ENCODE results near the gene CELF1.
A peak's percentile ranks its signal among the peaks of the same experiment; 100 is the strongest.

The CELF1 gene

DNA sequence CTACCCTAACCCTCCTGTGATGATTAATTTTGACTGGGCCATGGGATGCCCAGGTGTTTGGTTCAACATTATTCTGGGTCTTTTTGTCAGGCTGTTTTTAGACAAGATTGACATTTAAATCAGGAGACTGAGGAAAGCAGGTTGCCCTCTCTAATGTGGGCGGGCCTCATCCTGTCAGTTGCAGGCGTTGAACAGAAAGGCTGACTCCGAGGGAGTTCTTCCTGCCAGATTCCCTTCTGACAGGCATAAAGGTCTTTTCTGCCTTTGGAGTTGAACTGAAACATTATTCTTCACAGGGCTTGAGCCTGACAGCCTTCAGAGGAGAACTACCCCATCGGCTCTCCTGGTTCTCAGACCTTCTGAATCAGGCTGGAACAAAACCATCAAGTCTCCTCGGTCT, 122.4 kb downstream of the CELF1 start:
- TF ChIP-seq, protein P1, sequence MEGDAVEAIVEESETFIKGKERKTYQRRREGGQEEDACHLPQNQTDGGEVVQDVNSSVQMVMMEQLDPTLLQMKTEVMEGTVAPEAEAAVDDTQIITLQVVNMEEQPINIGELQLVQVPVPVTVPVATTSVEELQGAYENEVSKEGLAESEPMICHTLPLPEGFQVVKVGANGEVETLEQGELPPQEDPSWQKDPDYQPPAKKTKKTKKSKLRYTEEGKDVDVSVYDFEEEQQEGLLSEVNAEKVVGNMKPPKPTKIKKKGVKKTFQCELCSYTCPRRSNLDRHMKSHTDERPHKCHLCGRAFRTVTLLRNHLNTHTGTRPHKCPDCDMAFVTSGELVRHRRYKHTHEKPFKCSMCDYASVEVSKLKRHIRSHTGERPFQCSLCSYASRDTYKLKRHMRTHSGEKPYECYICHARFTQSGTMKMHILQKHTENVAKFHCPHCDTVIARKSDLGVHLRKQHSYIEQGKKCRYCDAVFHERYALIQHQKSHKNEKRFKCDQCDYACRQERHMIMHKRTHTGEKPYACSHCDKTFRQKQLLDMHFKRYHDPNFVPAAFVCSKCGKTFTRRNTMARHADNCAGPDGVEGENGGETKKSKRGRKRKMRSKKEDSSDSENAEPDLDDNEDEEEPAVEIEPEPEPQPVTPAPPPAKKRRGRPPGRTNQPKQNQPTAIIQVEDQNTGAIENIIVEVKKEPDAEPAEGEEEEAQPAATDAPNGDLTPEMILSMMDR (IDR thresholded peaks at IDR 0.05; ENCODE audit: control insufficient read depth, insufficient read depth, low read depth, low read length, missing control alignments): no peak
- no peak for DNase-seq (ENCODE audit: low read depth)
- no peak overlapping the region for H3K4me3 ChIP-seq (ENCODE audit: control insufficient read depth, low read depth, low read length)

DNA sequence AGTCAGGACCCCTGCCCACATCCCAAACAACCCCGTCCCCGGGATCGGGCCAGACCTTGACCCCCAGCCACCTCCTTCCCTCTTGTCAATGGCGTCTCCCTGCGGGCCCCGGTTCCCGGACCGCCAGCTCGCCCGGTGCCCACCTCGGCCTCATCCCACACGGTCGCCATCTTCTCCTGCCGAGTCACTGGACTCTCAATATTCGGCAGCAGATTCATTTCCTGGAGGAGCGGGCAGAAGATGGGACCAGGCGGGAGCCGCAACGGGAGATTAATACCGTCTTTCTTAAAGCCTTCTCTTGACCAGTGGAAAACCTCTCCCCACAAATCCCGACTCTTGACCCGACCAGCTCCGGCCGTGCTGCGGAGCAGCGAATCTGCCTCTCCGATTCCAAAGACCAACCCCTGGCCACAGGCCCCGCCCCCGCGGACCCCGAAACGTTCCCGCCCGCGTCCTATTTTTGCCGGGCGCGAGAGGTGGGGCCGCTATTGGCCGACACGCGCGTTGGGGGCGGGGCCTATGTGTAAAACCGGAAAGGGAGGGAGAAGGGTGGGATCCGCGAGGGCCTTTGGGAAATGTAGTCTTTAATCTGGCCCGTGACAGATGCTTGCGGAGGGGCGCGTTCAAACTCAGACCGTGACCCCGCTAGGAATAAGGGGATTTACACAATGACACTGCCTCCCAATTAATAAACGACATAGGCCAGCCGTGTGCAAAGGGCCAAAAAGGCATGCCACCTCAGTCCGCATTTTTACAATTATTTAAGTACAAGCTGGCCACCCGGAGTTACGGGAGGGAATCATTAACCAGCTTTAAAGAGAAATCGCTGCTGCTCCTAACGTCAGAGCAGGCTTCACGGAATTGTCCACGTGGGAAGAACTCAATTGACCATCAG, 126.6 kb downstream of the CELF1 start, which contains the start of gene PSMC3:
Gene PSMC3 (minus strand): TSS at position 378 of the 895 bp plus-strand sequence. CDS start 160 bp downstream, at position 218.
- H3K4me3 ChIP-seq (ENCODE audit: control insufficient read depth, low read depth, low read length): peak within 1 kb of the TSS; percentile 98
- TF ChIP-seq, protein P1 (IDR thresholded peaks at IDR 0.05; ENCODE audit: control insufficient read depth, insufficient read depth, low read depth, low read length, missing control alignments): no peak
- peak; percentile 64 for DNase-seq (ENCODE audit: low read depth)

DNA sequence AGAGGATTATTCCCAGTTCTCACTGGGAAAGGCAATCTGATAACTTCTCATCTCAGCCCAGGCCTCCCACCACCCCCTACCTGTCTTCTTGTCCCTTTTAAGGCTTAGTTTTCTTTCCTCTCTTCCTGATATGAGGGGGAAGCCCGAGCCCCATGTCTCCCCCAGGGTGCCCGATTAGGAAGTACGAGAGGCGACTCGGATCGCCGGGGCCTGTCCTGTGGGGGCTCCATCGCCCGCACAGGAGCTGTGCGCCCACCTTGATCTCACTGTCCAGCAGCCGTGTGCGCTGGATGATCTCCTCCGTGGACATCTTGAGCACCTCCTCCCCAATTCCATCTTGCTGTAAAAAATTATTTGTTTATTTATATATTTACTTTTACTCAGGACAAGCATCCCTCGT, 127.3 kb downstream of the CELF1 start:
- H3K4me3 ChIP-seq (ENCODE audit: control insufficient read depth, low read depth, low read length): peak overlapping the region; percentile 98
- TF ChIP-seq, protein P1 (IDR thresholded peaks at IDR 0.05; ENCODE audit: control insufficient read depth, insufficient read depth, low read depth, low read length, missing control alignments): no peak
- DNase-seq (ENCODE audit: low read depth): no peak

DNA sequence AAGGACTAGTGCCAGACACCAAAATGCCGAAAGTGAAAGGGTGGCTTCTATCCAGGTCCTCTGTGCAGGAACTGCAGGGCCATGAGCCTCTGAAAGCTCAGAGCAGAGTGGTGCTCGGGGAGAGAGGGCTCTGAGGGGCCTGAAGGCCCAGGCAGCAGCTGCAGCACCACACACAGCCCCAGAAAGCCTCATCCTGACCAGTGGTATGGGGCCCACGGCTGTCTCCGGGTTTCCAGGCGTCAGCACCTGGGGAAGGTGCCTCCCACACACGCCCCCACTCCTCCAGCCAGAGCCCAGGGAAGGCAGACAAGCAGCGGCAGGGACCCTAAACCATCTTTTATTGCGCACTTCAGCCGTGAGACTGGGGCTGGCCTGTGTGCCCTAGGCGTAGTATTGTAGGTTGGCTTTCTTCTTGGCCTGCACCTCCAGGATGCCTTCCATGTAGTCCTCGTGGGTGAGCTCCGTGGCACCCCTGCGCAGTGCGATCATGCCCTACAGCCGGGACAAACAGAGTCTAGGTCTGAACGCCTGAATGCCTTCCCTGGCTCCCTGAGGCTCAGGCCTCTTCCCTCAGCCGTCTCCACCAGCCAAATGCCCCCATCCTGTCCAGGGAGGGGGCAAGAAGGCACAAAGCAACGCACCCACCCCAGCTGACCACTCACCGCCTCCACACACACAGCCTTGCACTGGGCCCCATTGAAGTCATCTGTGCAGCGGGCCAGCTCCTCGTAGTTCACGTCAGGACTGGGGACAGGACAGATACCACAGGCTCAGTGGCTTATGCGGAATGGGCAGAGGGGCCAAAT, 134.3 kb downstream of the CELF1 start:
- TF ChIP-seq, protein P1 (IDR thresholded peaks at IDR 0.05; ENCODE audit: control insufficient read depth, insufficient read depth, low read depth, low read length, missing control alignments): no peak
- H3K4me3 ChIP-seq (ENCODE audit: control insufficient read depth, low read depth, low read length): no peak overlapping the region
- no peak for DNase-seq (ENCODE audit: low read depth)

DNA sequence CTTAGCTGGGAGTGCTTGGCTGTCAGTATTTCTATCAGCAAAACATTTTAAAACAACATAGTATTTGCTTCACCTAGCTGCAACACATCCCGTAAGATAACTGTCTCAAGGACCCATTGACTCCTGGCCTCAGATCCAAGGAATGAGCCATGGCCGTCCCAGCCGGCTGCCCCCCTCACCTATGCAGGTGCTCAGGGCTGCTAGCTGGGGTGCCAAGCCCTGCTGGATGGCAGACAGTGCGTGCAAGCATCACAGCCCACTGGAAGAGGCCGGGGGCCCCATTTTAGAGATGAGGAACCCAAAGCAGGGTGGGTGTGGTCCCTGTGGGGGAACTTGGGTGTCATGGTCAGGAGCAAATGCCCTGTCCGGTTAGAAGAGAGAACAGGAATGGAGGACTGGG, 135.2 kb downstream of the CELF1 start:
- no peak for DNase-seq (ENCODE audit: low read depth)

DNA sequence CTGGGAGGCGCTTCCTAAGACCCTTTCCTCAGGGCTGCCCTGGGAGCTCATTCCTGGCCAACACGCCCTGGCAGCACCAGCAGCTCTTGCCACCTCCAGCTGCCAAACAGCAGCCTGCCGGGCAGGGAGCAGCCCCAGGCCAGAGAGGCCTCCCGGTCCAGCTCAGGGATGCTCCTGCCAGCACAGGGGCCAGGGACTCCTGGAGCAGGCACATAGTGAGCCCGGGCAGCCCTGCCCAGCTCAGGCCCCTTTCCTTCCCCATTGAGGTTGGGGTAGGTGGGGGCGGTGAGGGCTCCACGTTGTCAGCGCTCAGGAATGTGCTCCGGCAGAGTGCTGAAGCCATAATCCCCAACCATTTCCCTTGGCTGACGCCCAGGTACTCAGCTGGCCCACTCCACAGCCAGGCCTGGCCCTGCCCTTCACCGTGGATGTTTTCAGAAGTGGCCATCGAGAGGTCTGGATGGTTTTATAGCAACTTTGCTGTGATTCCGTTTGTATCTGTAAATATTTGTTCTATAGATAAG, 136.9 kb downstream of the CELF1 start:
- H3K4me3 ChIP-seq (ENCODE audit: control insufficient read depth, low read depth, low read length): no peak overlapping the region
- DNase-seq (ENCODE audit: low read depth): peak; percentile 81
- TF ChIP-seq, protein P1 (IDR thresholded peaks at IDR 0.05; ENCODE audit: control insufficient read depth, insufficient read depth, low read depth, low read length, missing control alignments): no peak

More for the DNA sequence above, 135.2 kb downstream of the CELF1 start:
- TF ChIP-seq, protein P1 (IDR thresholded peaks at IDR 0.05; ENCODE audit: control insufficient read depth, insufficient read depth, low read depth, low read length, missing control alignments): no peak
- no peak overlapping the region for H3K4me3 ChIP-seq (ENCODE audit: control insufficient read depth, low read depth, low read length)

All from AG09309 (cell line).